Occipital lobe (tissue), 2 donors: ENCODE data around the gene ELSPBP1. TPM values are rescaled to one million over a fixed set of nuclear protein-coding genes. Genes with fewer than 3 reads are reported as not detected.
"Not testable (repeated sequence)": the region's sequence is repeated elsewhere in the genome, so short reads cannot be mapped to it uniquely, and the experiment has no call there.

Experiments
- DNase-seq: peaks from one replicate; lab custom pipeline; 2025; lab: John Stamatoyannopoulos, UW
- total RNA-seq: library from RNA; depleted of rRNA; stranded (reverse); fragments of >200 nt; gene quantifications from one replicate; pipeline ENCODE4 v1.2.3, GENCODE V29; 2014

Gene ELSPBP1
- total RNA-seq, result not detected

DNA sequence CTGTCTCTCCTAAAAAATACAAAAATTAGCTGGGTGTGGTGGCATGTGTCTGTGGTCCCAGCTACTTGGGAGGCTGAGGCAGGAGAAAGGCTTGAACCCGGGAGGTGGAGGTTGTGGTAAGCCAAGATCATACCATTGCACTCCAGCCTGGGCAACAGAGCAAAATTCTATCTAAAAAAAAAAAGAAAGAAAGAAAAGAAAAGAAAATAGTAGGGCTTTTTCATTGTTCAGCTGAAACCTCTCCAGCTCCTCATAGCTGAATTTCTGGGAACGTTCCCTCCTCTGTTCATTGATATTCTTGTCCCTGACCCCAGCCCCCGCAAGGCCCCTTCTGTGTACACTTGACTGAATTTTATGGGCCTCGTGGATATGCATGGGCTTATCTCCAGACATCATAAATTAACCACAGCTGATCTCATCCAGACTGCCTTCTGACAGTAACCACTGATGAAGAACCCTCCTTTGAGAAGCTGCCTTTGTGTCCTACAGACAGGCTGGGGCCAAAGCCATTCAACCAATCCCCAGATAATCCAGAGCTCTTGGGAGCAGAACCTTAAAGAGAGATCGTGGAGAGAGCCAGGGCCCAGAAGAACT, at the start of gene ELSPBP1:
Gene ELSPBP1, plus strand, starts transcription at position 424 of the 594 bp plus-strand sequence. CDS start 14,036 bp downstream, outside the sequence.
- no peak for DNase-seq

DNA sequence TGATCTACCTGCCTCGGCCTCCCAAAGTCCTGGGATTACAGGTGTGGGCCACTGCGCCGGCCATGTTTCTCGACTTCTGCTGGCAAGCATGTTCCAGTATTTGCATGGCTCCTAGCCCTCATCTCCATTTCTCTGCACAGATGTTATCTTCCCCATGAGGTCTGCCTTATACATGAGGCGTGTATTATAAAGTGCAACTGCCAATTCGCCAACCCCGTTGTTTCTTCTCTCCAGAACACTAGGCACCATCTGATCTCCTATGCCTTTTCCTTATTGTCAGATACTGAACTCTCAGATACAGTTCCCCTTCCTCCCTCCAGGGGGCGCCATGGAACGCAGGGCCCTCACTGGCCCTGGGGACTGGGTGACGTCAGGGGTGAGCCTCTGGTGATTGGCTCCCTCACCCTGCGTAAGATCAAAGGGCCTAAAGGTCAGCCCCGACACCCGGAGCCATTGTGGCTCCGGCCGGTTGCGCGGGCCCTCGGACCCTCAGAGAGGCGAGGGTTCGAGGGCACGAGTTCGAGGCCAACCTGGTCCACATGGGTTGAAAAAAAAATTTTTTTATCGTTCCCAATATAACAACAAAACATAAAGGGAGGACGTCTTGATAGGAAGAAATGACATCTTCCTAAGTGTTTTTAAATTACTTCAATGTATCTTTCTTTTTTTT, 44.4 kb upstream of the ELSPBP1 start:
- DNase-seq, result not testable (repeated sequence)

DNA sequence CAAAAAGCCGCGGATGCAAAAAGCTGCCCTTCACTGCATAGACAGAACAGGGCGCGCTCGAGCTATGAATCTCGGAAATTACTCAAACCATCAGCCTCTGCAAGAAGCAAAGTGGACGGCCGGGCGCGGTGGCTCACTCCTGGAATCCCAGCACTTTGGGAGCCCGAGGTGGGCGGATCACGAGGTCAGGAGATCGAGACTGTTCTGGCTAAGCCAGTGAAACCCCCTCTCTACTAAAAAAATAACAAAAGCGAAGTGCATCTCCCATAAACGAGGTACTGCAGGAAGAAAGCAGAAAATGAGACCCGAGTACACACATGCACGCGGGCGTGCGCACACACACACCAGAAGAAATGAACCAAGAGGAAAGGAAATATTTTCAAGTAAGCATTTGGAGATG, 42.3 kb upstream of the ELSPBP1 start:
- not testable (repeated sequence) for DNase-seq

DNA sequence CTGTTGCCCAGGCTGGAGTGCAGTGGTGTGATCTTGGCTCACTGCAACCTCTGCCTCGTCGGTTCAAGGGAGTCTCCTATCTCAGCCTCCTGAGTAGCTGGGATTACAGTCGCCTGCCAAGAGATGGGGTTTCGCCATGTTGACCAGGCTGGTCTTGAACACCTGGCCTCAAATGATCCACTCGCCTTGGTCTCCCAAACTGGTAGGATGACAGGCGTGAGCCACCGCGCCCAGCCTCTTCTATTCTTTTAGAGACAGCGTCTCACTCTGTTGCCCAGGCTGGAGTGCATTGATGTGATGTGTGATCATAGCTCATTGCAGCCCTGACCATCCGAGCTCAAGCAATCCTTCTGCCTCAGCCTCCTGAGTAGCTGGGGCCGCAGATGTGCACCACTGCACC, 38.5 kb upstream of the ELSPBP1 start:
- not testable (repeated sequence) for DNase-seq

DNA sequence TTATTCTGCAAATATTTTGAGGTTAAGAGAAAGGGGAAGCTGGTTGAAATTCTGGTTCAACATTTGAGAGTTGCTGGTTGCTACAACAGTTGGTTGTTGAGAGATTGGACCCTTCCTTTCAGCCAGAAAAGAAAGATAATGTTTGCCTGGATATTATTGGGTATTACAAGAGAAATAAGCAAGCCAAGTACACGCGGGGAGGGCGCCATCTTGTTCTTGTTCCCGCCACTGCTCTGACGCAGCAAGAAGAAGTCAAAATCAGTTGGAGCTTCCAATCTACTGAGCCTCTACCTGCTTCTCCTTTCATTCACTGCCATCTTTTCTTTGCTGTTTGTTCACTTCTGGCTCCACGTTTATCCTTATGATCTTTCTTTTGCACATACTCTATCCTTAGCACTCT, 20.9 kb upstream of the ELSPBP1 start:
- DNase-seq, result no peak

DNA sequence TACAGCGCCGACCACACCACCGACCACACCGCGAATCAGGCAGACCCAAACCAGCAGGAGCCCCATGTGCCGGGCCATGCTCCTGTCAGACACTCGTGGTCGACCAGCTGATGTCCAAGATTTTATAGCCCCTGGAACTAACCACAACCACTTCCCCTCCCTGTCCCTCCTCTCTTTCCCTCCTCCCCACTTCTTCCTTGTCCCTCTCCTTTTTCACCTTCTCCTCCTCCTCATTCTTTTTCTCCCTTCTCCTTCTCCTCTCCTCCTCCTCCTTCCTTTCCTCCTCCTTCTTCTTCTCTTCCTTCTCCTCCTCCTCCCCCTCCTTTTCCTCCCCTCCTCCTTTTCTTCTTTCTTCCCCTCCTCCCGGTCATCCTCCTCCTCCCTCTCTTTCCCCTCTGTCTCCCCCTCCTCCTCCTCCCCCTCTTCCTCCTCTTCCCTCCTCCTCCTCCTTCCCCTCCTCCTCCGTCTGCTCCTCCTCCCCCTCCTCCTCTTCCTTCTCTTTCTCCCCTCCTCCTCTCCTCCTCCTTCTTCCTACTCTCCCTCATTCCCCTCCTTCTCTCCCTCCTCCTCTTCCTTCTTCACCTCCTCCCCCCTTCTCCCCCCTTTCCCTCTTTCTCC, 3.1 kb upstream of the ELSPBP1 start:
- DNase-seq, result no peak

DNA sequence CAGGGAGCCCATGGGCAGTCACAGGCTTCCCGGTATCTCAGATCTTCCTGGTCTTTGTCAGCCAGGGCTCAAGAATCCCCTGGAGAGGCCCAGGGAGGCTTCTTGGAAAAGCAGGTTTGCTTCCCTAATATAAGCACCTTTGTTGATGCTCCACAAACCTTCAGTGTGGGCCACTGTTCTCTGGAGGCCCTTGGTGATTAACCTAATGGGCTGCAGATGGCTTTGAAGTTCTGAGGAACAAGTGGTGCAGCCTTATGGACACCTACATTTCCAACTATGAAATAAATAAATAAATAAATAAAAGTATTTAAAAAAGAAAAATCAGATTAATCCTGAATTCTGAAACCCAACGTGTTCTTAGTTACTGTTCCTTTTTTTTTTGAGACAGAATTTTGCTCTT, 2.4 kb upstream of the ELSPBP1 start, which contains the start of gene BSPH1:
Gene BSPH1, minus strand, starts transcription at position 101 of the 400 bp plus-strand sequence. Its CDS starts 89 bp downstream, at position 12.
- no peak for DNase-seq

DNA sequence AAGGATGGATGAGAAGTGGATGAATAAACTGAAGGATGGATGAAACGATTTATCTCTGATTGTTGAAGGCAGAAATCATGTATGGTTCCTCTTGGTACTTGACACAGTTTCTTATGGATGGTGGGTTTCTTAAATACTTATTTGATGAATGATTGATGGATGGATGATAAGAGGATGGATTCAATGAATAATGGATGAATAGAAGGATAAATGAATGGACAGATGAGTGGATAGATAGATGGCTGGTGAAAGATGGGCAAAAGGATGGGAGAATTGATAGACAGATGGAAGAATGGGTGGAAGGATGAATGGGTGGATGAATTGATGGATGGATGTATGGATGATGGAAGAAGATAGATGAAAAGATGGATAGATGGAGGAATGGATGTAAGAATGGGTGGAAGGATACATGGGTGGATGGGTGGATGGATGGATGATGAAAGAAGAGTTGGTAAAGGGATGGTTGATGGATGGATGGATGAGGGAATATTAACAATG, 1.8 kb downstream of the ELSPBP1 start:
- DNase-seq, result no peak

DNA sequence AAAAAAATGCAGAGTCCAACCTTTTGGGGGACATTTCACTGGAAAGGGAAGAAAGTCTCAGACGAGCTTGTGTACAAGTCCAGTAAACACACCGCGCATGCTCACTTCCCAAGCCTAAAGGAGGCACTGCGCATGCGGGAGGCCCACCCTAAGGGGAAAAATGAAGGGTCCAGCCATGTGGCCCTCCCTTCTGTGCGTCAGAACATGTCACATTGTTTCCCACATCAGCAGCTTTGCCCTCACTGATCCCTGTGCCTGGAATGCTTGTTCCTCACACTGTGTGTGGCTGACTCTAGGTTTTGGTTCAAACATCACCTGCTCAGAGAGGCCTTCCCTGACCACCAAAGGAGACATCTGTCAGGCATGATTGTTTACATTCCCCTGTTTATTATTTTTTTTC, 4.4 kb downstream of the ELSPBP1 start:
- DNase-seq, result no peak

DNA sequence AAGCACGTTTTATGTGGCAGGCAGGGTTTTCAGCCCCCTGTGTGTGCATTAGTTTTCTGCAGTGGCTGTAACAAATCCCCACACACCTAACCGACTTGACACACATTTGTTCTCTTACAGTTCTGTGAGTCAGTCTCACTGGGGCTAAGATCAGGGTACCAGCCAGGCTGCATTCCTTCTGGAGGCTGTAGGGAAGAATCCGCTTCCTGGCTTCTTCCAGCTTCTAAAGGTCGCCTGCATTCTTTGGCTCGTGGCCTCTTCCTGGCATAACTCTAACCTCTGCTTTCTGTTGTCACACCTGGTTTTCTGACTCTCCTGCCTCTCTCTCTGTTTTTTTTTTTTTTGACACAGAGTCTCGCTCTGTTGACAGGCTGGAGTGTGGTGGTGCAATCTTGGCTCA, 6.4 kb downstream of the ELSPBP1 start:
- no peak for DNase-seq

DNA sequence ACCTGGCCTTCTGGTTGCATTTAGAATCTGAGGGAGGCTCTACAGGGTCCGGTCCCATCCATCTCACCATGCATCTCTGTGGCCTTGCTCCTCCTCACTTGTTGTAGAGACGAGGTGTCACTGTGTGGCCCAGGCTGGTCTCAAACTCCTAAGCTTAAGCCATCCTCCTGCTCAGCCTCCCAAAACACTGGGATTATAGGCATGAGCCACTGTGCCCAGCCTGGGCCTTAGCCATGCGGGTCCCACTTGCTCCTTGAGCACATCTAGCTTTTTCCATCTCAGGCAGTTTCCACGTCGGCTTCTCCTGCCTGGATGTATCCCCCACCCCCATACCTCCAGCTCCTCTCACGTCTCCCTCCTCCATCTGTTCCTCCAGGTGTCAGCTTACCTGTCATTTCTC, 9.8 kb downstream of the ELSPBP1 start:
- DNase-seq, result no peak

DNA sequence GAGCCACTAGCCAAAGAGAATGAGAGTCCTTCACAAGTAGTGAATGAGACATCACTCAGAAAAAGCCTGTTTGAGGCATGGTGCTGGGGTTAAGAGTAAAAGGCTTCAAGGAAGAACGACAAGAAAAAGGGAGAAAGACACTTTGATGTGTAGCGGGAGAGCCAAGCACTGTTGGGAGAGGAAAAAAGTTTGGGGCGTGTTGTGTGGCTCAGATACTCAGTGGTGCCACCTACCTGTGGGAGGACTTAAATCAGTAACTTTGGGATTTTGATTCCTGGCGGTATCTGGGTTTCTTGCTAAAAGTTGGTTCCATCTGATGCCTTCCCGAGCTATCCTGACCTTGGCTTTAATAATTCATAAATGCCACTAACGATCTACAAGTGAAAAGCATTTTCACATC, 12.3 kb downstream of the ELSPBP1 start:
- no peak for DNase-seq

DNA sequence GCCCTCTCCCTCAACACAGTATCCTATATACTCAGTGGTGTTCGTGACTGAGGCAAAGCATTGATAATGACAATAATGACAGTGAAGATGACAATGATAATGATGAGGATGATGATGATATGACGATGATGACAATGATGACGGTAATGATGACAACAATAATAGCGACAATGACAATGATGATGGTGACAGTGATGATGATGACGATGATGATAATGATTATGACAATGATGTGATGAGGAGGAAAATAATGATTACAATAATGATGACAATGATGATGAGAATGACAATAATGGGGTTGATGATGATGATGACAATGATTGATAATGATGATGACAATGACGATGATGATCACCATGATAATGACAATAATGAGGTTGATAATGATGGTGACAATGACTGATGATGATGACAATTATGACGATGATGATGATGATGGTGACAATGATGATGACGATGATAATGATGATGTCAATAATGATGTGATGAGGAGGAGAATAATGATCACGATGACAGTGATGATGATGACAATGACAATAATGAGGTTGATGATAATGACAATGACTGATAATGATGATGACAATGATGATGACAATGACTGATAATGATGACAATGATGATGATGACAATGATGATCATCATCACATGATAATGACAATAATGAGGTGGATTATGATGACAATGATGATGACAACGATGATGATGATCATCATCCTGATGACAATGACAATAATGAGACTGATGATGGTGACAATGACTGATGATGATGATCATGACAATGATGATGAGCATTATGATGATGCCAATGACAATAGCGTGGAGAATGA, 16.7 kb downstream of the ELSPBP1 start:
- DNase-seq, result no peak

DNA sequence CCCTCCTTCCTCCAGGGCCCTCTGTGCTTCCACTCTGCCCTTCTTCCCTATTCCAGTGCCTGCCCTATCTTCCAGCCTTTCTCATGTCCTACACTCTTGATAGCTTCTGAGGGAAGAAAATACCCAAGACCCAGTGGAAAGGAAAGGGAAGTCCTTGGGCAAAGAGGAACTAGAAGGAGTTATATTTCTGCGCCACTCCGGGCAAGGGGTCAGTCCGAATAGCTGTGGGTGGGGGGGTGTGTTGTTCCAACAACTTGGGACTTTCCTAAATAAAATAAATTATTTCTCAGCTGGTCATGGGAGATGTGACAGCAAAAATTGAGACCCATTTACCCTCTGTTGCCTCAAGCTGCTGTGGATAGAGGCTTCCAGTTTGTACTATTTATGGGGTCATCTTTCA, 26.3 kb downstream of the ELSPBP1 start:
- DNase-seq, result no peak

DNA sequence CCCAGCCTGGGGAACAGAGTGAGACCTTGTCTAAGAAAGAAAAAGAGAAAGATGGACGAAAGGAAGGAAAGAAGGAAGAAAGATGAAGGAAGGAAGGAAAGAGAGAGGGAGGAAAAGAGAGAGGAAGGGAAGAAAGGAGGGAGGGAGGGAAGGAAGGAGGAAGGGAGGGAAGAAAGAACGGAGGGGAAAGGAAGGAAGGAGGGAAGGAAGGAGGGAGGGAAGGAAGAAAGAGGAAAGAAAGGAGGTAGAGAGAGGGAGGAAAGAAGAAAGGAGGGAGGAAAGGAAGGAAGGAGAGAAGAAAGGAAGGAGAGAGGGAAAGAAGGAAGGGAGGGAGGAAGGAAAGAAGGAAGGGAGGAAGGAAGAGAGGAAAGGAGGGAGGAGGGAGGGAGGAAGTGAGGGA, 28.6 kb downstream of the ELSPBP1 start:
- no peak for DNase-seq

DNA sequence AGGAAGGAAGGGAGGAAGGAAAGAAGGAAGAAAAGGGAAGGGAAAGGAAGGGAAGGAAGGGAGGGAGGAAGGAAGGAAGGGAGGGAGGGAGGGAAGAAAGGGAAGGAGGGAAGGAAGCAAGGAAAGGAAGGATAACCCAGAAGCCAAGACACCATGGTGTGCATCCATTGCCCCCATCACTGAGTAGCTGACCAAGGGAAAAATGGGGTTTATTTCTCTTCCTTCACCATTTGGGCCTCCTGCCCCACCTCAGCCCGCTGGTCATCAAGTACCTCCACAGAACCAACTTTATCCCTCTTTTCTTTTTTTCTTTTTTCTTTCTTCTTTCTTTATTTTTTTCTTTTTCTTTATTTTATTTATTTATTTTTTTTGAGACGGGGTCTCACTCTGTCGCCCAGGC, 29.1 kb downstream of the ELSPBP1 start:
- DNase-seq, result no peak

DNA sequence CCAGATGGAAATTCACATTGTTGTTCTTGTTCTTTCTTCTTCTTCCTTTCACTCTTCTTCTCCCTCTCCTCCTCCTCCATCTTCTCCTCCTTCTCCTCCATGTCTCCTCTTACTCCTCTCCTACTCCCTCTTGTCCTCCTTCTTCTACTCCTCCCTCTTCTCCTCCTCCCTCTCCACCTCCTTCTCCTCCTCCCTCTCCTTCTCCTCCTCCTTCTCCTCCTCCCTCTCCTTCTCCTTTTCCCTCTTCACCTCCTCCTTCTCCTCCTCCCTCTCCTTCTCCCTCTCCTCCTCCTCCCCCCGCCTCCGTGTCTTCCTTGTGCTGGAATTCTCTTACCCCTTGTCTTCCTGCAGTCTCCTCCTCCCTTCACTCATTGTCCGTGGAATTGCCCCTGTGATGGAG, 31.0 kb downstream of the ELSPBP1 start:
- DNase-seq, result no peak

DNA sequence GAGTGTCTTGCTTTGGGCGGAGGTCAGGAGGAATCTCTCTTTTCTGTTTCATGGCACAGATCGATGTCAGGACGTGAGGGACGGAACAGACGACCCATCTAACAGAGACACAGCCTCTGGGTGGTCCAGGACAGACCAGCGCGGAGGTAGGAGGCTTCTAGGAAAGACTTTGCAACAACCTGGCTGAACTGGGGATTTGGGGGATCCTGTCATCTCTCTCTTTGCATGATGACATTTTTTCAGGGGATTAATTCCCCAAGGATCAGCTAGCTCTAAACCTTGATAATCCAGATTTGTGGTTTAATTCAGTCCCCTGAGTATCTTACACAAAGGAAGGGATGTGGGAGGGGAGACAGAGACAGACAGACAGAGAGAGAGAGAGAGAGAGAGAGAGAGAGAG, 35.0 kb downstream of the ELSPBP1 start:
- DNase-seq, result no peak

DNA sequence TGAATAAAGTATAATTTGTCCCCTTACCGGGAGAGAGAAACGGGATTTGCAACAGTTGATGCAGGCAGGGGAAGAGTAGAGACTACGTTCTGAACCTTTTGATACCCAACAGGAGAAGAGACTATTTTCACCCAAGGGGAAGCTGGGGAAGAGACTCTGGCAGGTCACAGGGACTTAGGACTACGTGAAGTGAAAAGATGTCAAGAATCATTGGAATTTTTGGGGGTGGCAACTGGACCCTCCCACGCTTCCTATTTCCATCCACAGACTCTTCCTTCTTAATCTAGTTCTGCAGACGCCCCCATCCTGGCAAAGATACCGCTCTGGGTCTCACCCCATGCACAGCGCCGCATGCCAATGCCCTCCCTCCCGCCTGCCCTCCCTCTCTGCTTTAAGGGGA, 35.6 kb downstream of the ELSPBP1 start:
- DNase-seq, result no peak

DNA sequence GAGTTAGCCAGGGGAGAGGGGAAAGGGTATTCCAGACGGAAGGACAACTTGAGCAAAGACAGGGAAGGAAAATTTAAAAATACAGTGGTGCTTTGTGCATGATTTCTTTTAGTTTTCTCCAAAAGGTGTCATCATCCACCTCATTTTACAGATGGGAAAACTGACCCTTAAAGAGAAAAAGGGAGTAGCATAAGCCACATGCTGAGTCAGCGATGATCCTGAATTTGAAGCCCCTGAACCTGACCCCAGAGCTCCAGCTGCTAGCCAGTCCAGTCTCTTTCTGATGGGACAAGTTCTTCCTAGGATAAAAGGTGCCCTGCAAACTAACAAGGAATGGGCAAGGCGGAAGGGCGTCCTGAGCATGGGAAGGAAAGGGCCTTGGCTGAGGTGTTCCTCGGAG, 39.2 kb downstream of the ELSPBP1 start:
- DNase-seq, result no peak

DNA sequence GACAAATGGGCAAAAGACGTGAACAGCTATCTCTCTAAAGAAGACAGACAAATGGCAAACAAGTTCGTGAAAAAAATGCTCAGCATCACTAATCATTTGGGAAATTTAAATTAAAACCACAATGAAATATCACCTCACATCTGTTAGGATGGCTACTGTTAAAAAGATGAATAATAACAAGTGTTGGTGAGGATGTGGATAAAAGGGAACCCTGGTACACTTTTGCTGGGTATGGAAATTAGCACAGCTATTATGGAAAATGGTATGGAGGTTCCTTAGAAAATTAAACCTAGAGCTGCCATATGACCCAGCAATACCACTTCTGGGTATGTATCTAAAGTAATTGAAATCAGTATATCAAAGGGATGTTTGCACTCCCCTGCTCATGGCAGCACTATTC, 42.3 kb downstream of the ELSPBP1 start:
- DNase-seq, result no peak
